Smooth muscle cell (in vitro differentiated cells): Measurements from ENCODE around the gene HHAT. TPM values are rescaled to one million over a fixed set of nuclear protein-coding genes. Genes with fewer than 3 reads are reported as not detected.

Source experiments
- DNase-seq: peaks from one replicate; lab custom pipeline; 2025; ENCODE audit not compliant: unreplicated experiment; lab: John Stamatoyannopoulos, UW
- H2AFZ ChIP-seq: fragments of 200-600 bp; sonication (generic); 2 replicates; pipeline ENCODE4 v1.6.0; 2016; ENCODE audit warnings: antibody characterized with exemption, low read depth, mild to moderate bottlenecking
- H3F3A ChIP-seq: fragments of 200-600 bp; sonication (generic); 2 replicates; pipeline ENCODE4 v1.6.0; 2017; ENCODE audit warnings: antibody characterized with exemption, low read depth
- H3K27ac ChIP-seq: fragments of 200-600 bp; sonication (generic); 2 replicates; pipeline ENCODE4 v1.5.1; 2016; ENCODE audit warnings: low read depth, mild to moderate bottlenecking
- H3K27me3 ChIP-seq: fragments of 200-600 bp; sonication (generic); 2 replicates; pipeline ENCODE4 v1.6.1; 2016; ENCODE audit warnings: low read depth, mild to moderate bottlenecking
- H3K36me3 ChIP-seq: fragments of 200-600 bp; sonication (generic); 2 replicates; pipeline ENCODE4 v1.5.1; 2016; ENCODE audit warnings: low read depth
- H3K4me1 ChIP-seq: fragments of 200-600 bp; sonication (generic); 2 replicates; pipeline ENCODE4 v1.5.1; 2016; ENCODE audit warnings: low read depth
- H3K4me2 ChIP-seq: fragments of 200-600 bp; sonication (generic); 2 replicates; pipeline ENCODE4 v1.6.0; 2016; ENCODE audit warnings: mild to moderate bottlenecking
- H3K4me3 ChIP-seq: fragments of 200-600 bp; sonication (generic); 2 replicates; pipeline ENCODE4 v1.5.1; 2016; ENCODE audit warnings: mild to moderate bottlenecking
- H3K79me2 ChIP-seq: fragments of 200-600 bp; sonication (generic); 2 replicates; pipeline ENCODE4 v1.6.0; 2016; ENCODE audit warnings: low read depth, mild to moderate bottlenecking
- H3K9ac ChIP-seq: fragments of 200-600 bp; sonication (generic); 2 replicates; pipeline ENCODE4 v1.6.0; 2016; ENCODE audit warnings: low read depth
- H3K9me3 ChIP-seq: fragments of 200-600 bp; sonication (generic); replicated peaks from 2 replicates; pipeline ENCODE4 v1.5.1; 2016; ENCODE audit warnings: low read depth
- H4K20me1 ChIP-seq: fragments of 200-600 bp; sonication (generic); 2 replicates; pipeline ENCODE4 v1.6.0; 2016; ENCODE audit warnings: low read depth
- CTCF ChIP-seq: fragments of 200-600 bp; sonication (generic); IDR thresholded peaks from 2 replicates; pipeline ENCODE4 v1.5.1; 2017; ENCODE audit warnings: borderline replicate concordance, mild to moderate bottlenecking, antibody characterized with exemption; ENCODE audit not compliant: insufficient read depth, poor library complexity, severe bottlenecking
- WGBS: methylation state at CpG from one replicate; pipeline ENCODE4 v1.1.7; 2016; ENCODE audit warnings: low lambda C conversion rate; 5-methylcytosine and 5-hydroxymethylcytosine counted together
- polyA plus RNA-seq: library from polyadenylated mRNA; unstranded; fragments of >200 nt; fragmentation: Nextera tagmentation; extraction: Ambion mirVana; gene quantifications from 2 replicates; pipeline ENCODE4 v1.2.1, GENCODE V29; 2016
- total RNA-seq: library from RNA; depleted of rRNA; stranded (reverse); fragments of >200 nt; gene quantifications from 2 replicates; pipeline ENCODE4 v1.2.3, GENCODE V29; 2014

HHAT gene
- total and polyA plus RNA-seq, 2 experiments from 2014 or later: 4.6 to 9.8 TPM

- Histone ChIP-seq H3K4me1 (no peaks in the 10 kb centered on the region), H3K4me3 (no peak overlapping the region), H3K9me3 (no peaks in the 10 kb centered on the region), H2AFZ (no peak overlapping the region), H3F3A (no peaks in the 10 kb centered on the region), H3K36me3 (no peaks in the 10 kb centered on the region), H3K27me3 (no peaks in the 10 kb centered on the region), H4K20me1 (no peaks in the 10 kb centered on the region), H3K27ac (no peak overlapping the region), H3K79me2 (no peaks in the 10 kb centered on the region), H3K9ac (no peak overlapping the region), H3K4me2 (no peak overlapping the region)
- WGBS: 59% methylated on average over 10 of the region's 10 CpGs
- no peak for TF ChIP-seq CTCF
- DNase-seq: no peak
Observed at GRCh38 chr1:210582205-210582970, 253.7 kb downstream of the HHAT start.

GRCh38 chr1:210584439-210585113 lies 255.9 kb downstream of the HHAT start:
- TF ChIP-seq CTCF: peak; percentile 77
- peak; percentile 17 for DNase-seq

GRCh38 chr1:210586771-210587170 lies 258.1 kb downstream of the HHAT start:
- Histone ChIP-seq H4K20me1 (no peaks in the 10 kb centered on the region), H3K4me2 (no peak overlapping the region), H3K9me3 (no peaks in the 10 kb centered on the region), H3F3A (no peaks in the 10 kb centered on the region), H3K79me2 (no peaks in the 10 kb centered on the region), H2AFZ (no peak overlapping the region), H3K36me3 (no peaks in the 10 kb centered on the region), H3K9ac (no peak overlapping the region), H3K27me3 (no peaks in the 10 kb centered on the region), H3K4me3 (no peak overlapping the region), H3K4me1 (no peaks in the 10 kb centered on the region), H3K27ac (no peak overlapping the region)
- TF ChIP-seq CTCF: no peak
- DNase-seq: no peak
- WGBS: 91% methylated on average over 4 of the region's 4 CpGs

More at GRCh38 chr1:210584439-210585113, 255.9 kb downstream of the HHAT start:
- no peak overlapping the region for H3K27ac ChIP-seq
- H3K4me2 ChIP-seq: no peak overlapping the region
- no peaks in the 10 kb centered on the region for H3K36me3 ChIP-seq
- H4K20me1 ChIP-seq: no peaks in the 10 kb centered on the region
- no peak overlapping the region for H2AFZ ChIP-seq
- H3K9me3 ChIP-seq: no peaks in the 10 kb centered on the region
- no peaks in the 10 kb centered on the region for H3K27me3 ChIP-seq
- 10% methylated on average over 3 of the region's 3 CpGs for WGBS
- no peaks in the 10 kb centered on the region for H3F3A ChIP-seq
- no peak overlapping the region for H3K4me3 ChIP-seq
- no peak overlapping the region for H3K9ac ChIP-seq
- H3K4me1 ChIP-seq: no peaks in the 10 kb centered on the region
- no peaks in the 10 kb centered on the region for H3K79me2 ChIP-seq
